Esophagus squamous epithelium (tissue), 4 donors: ENCODE measurements around the gene STING1.
"Not testable (repeated sequence)": the region's sequence is repeated elsewhere in the genome, so short reads cannot be mapped to it uniquely, and the experiment has no call there.

Experiments
- POLR2A ChIP-seq, 4 donors: fragments of 450-650 bp; IDR thresholded peaks; one replicate each; pipeline ENCODE4 v1.6.1; 2017; ENCODE audit warnings: antibody characterized with exemption in 4 of 4, mild to moderate bottlenecking in 4 of 4, moderate library complexity in 3 of 4
- TF ChIP-seq, protein P1 (sequence below), 6 experiments: fragments of 450-650 bp in 4 of 6; fragments of 200-600 bp in 2 of 6; sonication (generic) in 2 of 6; IDR thresholded peaks; one replicate each; pipeline ENCODE4 v1.5.1; 2016 to 2019; ENCODE audit warnings: antibody characterized with exemption in 6 of 6, mild to moderate bottlenecking in 4 of 6, moderate library complexity in 4 of 6

DNA sequence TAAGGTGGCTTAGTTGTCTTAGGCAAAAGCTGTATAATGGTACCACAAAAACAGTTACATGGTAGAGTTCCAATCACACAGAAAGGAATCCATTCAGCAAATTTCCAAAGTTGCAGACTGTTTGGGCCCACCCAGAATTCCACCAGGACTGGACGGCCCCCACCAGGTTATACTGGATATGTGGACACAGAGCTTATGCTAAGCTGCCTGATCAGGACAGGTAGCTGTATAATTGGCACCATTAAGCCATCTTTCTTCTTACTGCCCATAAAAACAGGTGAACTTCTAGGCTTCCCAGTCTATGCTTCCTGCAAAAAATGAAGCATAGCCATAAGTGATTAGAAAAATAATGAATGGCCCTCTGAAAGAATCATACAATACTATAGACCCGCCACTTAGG, 47.5 kb upstream of the STING1 start:
- TF ChIP-seq POLR2A (IDR thresholded peaks at IDR 0.05) = not testable (repeated sequence)
- TF ChIP-seq, protein P1, sequence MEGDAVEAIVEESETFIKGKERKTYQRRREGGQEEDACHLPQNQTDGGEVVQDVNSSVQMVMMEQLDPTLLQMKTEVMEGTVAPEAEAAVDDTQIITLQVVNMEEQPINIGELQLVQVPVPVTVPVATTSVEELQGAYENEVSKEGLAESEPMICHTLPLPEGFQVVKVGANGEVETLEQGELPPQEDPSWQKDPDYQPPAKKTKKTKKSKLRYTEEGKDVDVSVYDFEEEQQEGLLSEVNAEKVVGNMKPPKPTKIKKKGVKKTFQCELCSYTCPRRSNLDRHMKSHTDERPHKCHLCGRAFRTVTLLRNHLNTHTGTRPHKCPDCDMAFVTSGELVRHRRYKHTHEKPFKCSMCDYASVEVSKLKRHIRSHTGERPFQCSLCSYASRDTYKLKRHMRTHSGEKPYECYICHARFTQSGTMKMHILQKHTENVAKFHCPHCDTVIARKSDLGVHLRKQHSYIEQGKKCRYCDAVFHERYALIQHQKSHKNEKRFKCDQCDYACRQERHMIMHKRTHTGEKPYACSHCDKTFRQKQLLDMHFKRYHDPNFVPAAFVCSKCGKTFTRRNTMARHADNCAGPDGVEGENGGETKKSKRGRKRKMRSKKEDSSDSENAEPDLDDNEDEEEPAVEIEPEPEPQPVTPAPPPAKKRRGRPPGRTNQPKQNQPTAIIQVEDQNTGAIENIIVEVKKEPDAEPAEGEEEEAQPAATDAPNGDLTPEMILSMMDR (IDR thresholded peaks at IDR 0.05) = not testable (repeated sequence)
